ENCODE measurements around the gene LEP.

DNA sequence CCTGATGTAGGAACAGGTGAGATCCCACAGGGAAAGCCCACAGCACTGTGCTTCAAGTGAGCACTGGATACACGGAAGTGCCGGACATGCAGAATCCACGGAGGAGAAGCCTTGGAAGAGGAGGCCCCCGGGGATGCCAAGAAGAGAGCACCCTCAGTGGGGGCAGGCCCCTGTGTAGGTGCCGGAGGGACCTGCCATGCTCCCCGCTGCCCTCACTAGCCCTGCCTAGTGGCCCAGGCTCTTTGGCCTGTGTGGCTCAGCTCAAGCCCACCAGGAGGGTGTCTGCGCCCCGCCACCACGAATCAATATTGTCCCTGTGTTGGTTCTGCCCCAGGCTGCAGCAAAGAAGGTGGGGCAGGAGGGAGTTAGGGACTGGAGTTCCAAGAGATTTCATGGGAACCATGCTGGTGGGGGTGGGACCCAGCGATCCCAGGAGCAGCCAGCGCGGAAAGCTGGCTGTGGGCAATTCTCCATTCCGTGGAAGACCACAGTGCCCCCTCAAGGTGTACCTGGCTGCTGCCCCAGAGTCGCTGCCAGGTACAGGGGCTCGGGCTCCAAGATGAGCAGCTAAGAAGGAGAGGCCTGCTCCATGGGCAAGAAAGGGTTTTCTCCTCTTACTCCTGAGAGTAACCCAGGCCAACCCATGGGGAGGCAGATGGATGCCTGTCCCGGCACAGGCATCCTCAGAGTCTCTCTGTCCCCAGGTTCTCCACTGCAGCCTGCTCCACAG, 34.9 kb upstream of the LEP start:
- TF ChIP-seq POLR2A (IDR thresholded peaks at IDR 0.05) (no peak), EP300 (IDR thresholded peaks at IDR 0.05) (no peak)
- TF ChIP-seq, protein P1, sequence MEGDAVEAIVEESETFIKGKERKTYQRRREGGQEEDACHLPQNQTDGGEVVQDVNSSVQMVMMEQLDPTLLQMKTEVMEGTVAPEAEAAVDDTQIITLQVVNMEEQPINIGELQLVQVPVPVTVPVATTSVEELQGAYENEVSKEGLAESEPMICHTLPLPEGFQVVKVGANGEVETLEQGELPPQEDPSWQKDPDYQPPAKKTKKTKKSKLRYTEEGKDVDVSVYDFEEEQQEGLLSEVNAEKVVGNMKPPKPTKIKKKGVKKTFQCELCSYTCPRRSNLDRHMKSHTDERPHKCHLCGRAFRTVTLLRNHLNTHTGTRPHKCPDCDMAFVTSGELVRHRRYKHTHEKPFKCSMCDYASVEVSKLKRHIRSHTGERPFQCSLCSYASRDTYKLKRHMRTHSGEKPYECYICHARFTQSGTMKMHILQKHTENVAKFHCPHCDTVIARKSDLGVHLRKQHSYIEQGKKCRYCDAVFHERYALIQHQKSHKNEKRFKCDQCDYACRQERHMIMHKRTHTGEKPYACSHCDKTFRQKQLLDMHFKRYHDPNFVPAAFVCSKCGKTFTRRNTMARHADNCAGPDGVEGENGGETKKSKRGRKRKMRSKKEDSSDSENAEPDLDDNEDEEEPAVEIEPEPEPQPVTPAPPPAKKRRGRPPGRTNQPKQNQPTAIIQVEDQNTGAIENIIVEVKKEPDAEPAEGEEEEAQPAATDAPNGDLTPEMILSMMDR (IDR thresholded peaks at IDR 0.05), result no peak
